GM21515 (cell line): ENCODE data around the gene SCYL3.

Experiments
- ATAC-seq: cut with Tn5 transposase; IDR thresholded peaks from one replicate; pipeline ENCODE4 v1.9.1; 2021; ENCODE audit not compliant: unreplicated experiment

SCYL3 gene

GRCh38 chr1:169899519-169900217 lies 6.0 kb upstream of the SCYL3 start:
- ATAC-seq: no peak

GRCh38 chr1:169896013-169896412 lies 2.3 kb upstream of the SCYL3 start:
- no peak for ATAC-seq

- no peak for ATAC-seq
These were observed 889 bp upstream of the SCYL3 start for GRCh38 chr1:169894424-169895145.

DNA sequence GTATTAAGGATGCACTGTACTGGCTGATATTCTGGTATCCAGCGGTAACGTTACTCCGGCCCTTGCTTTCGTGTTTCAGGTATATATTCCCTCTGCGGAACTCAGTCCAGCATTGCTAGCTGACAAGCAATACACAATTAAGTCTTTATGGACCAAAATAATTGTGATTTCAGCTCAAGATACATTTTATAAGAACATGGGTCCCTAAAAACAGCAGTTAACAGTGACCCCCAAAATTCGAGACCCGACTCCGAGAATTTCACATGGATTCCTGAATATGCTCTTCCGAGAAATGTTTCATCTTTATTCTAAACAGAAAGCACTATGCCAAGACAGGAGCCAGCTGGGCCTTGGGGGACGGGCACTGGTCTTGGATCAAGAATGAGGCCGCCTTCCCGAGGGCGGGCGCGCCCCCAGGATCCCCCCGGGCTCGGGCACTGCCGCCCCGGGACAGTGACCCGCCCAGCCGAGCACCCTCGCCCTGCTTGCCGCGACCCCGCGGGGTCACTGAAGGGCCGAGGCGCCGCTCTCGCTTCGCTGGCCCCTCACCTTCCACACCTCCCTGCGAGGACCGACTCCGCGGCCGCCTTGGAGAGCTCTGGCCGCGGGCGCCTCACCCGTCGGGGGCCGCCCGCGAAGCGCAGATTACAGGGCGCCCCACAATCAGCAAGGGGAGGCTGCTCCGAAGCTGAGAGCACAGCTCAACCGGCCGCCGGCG lies 610 bp downstream of the SCYL3 start:
- ATAC-seq: no peak

- no peak for ATAC-seq
These were observed 1.3 kb downstream of the SCYL3 start for GRCh38 chr1:169892176-169892926.

DNA sequence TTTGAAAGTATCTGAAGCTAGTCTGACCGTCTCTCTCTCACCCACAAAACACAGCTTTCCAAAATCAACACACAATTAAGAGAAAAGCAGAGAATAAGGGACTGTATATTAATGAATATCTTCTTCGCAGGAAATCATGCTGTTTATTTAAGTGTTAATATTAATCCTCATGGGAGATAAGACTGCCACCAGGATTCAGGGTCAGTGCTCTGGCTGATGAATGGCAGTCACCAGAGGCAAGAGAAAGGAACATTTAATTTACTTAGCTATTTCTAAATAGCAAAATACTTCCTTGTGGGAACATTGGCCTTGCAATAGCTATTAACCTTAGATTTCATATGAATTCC lies 2.2 kb downstream of the SCYL3 start:
- no peak for ATAC-seq

DNA sequence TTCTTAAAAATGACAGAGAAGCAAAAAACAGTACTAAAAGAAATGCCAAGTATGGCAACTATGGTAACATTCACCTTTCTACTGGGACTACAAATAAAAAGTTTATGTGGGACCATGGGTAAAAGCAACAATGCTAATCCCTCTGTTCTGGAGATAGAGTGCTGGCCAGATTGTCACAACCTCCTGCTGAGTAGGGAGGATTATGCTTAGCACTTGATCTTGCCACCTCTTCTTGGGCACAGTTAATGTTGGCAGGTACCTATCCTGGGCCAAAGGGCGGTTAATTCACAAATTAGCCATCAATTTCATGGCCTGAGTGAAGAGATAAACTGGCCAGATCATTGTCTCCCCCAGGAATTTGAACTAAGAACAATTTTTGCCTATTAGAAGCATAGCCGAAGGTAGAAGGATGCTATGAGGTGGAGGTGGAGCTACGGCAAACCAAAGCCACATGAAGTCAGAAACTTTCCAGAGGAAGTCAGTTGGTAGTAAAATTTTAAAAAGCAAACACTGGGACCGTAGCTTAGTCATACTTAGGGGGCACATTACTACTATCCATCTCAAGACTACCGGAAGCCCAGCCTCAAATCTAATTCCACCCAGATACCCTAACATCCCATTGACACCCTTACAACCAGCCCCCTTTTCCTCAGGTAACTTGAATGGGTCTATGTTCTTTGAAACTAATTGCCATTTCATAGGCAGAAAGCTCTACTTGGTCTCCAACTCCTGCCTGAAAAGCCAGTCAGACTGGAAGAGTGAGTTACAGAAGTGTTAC lies 2.7 kb downstream of the SCYL3 start:
- no peak for ATAC-seq

DNA sequence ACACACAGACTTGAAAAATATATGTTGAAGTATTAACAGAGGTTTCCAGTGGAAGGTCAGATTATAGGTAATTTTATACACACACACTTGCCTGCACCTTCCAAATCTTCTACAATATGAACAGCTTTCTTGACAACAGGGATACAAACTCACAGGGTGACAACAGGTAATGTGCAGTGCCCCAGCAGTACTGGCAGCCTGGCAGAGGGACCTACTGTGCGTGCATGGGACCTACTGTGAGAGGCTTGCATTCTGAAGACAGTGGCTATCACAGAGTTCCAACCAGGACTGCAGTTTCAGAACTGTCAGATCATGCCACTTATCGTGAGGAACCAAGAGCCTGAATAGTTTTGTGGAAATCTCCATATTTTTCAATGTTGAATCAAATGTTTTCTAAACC lies 3.8 kb downstream of the SCYL3 start:
- ATAC-seq: no peak

GRCh38 chr1:169886931-169887330 lies 6.8 kb downstream of the SCYL3 start:
- no peak for ATAC-seq

- ATAC-seq: no peak
These were observed 7.3 kb downstream of the SCYL3 start for GRCh38 chr1:169886422-169886821.

DNA sequence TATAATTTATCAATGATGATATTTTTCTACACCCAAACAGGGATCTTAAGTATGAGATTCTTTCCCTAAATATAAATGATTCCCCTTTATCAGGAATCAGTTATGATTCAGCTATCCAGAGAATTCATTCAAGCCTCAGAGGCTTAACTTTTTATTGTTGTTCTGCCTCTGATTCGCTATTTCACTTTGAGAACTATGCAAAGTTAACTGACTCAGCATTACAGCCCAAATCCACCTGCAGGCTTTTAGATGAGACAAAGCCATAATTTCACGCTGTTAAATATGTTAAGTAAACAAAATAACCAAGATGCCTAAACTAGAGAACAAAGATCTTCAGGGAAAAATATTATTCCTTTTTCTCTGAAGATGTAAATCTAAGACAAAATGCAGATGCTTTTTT lies 8.5 kb downstream of the SCYL3 start:
- ATAC-seq: no peak

GRCh38 chr1:169884634-169885033 lies 9.1 kb downstream of the SCYL3 start:
- ATAC-seq: no peak

DNA sequence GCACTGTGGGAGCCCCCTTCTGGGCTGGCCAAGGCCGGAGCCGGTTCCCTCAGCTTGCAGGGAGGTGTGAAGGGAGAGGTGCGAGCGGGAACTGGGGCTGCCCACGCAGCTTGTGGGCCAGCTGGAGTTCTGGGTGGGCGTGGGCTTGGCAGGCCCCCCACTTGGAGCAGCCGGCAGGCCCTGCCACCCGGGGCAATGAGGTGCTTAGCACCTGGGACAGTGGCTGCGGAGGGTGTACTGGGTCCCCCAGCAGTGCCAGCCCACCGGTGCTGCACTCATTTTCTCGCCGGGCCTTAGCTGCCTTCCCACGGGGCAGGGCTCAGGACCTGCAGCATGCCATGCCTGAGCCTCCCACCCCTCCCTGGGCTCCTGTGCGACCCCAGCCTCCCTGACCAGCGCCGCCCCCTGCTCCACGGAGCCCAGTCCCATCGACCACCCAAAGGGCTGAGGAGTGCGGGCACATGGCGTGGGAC lies 11.6 kb downstream of the SCYL3 start:
- ATAC-seq: no peak

DNA sequence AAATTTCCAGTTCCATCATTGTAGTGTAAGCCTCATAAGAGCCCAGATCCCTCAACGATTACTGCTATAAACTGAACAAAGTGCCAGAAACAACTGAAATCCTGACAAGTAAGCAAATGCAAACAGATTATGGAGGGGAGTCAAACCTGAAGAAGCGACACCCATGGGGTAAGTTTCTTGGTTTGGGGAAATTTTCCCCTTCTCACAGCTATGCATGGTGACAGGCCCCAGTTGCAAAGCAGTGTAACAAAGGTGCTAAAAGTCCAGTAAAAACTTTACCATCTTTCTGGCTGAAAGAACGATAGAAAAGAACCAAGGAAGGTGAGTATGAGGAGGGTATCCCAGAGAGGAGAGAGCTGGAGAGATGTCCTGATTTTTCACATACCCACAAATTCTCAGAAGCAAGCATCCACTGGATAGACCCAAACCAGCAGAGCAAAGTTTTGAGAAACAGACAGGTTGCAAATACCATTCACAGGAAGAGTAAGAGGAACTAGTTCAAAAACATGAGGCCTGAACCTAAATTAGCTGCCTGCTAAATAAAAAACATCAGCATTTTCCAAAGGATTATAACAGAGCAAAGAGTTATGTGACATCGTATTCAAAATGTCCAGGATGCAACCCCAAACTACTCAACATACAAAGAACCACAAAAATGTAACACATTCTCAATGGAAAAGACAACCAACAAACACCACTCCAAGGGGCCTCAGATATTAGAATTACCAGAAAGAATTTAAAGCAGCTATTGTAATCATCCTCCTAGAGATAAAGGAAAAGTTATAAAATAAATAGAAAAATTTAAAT lies 14.5 kb downstream of the SCYL3 start:
- ATAC-seq: no peak

DNA sequence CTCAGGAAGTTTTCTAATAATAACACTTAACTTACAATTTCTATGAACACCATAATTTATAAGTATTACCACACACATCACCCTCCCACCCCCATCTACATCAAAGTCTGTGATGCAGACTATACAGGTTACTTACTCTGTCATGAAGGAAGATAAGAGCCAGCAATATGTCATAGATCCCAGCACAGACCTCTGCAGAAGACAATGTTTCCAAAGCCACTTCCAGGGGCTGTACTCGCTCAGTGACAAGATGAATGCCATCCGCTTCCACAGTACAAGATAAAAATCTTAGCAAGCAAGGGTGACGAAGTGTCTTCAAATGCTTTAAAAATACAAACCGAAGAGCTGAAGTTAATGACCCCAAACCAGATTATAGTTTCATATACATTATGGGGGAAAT lies 15.2 kb downstream of the SCYL3 start:
- ATAC-seq: no peak

GRCh38 chr1:169877800-169878491 lies 15.8 kb downstream of the SCYL3 start:
- no peak for ATAC-seq

GRCh38 chr1:169874229-169874628 lies 19.5 kb downstream of the SCYL3 start:
- ATAC-seq: no peak

DNA sequence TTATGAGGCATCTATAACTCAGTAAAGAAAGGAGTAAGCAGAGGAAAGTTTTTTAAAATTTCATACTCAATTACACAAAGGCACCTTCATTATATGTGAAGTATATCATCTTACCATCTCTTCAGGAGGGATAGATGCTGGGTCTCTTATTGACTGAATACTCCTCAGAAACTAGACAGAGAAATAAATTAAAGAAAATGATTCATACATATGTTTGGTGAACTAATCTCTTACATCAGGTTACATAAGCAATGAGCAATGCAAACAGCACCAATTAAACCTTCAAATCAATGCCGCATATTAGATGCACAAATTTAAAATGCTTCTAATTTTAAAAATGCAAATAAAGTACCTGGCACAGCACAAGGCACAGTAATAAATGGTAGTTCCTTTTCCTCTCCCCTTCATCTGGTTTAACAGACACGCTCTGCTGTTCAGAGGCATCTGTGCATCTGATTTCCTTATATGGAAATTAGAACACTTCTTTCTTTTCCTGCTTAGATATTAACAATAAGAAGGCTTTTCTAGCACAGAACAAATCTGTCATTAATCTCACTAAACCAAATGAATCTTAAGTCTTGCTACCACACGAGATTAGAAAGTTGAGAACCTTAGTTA lies 20.0 kb downstream of the SCYL3 start:
- no peak for ATAC-seq

- no peak for ATAC-seq
These were observed 20.8 kb downstream of the SCYL3 start for GRCh38 chr1:169872906-169873305.
